NCI-H2227 treated with DMSO at 0.1 percent for 48 hours (cell line): ENCODE data around the gene TNIP1.

ENCODE experiments used
- DNase-seq: peaks from one replicate; lab custom pipeline; 2025; lab: John Stamatoyannopoulos, UW

TNIP1 gene

DNA sequence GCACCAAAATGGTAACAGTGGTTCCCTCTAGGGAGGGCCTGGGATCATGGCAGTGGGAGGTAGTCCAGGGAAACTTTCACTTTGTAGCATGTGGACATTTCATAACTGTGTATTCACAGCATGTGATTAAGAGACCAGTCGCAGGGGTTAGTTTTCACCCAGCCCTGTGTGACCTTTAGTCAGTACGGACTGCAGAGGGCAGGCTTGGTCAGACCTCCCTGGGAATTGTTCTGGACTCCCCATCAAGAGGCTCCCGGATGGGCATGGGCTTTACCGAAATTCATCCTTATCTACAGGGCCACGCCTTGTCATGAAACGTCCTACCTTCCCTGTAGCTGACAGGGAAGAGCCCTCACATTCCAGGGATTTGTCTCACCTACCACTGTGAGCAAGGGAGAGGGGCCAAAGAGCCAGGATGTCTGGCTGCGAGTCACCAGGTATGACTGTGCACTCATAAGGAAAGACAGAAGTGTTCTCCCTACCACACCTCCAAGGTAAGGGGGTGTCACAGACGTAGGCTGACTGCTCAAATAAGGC lies 40.6 kb downstream of the TNIP1 start:
- no peak for DNase-seq

DNA sequence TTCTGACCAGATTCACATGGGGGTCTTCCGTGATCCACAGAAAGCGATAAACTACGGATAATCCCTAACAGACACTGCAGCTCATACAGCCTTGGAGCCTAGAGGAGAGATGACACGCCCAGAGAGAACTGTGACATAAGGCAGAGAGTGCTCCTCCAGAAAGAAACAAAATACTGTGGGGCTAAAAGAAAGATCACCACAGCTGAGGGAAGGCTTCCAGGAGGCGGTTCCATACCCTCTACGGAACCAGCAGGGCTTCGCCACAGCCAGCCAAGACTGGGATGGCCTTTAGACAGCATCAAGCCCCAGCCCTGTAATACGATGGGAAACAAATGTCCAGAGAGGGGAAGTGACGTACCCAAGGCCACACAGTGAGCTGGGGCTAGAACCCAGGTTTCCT lies 41.2 kb downstream of the TNIP1 start:
- no peak for DNase-seq

GRCh38 chr5:151038801-151039238 lies 42.0 kb downstream of the TNIP1 start:
- no peak for DNase-seq

GRCh38 chr5:151038412-151038745 lies 42.5 kb downstream of the TNIP1 start:
- DNase-seq, result no peak

- DNase-seq, result no peak
Measured at GRCh38 chr5:151037561-151038411, 43.0 kb downstream of the TNIP1 start.

GRCh38 chr5:151036556-151036955 lies 44.3 kb downstream of the TNIP1 start:
- peak; percentile 41 for DNase-seq

- no peak for DNase-seq
Measured at GRCh38 chr5:151034422-151035379, 46.1 kb downstream of the TNIP1 start.

GRCh38 chr5:151033217-151033934 lies 47.5 kb downstream of the TNIP1 start:
- no peak for DNase-seq

GRCh38 chr5:151031554-151031953 lies 49.3 kb downstream of the TNIP1 start:
- no peak for DNase-seq

DNA sequence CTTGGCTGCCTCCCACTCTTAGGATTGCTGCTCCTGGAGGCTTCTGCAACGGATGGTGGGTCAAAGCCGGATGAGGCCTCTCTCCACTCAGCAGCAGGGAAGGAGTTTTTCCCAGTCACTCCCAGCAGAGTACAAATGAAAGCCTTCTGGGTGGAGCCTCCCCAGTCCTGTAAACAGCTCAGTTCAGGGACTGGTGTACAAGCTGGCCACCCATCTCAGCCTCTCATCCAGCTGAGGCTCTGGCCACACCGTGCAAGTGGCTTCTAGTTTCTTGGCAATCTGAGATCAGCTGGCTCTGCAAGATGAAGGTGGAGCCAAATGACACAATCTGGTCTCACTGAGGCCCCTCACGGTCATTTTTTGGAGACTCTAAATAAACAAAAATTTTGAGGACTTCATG lies 50.5 kb downstream of the TNIP1 start:
- DNase-seq, result no peak

GRCh38 chr5:151030056-151030336 lies 50.8 kb downstream of the TNIP1 start:
- no peak for DNase-seq

DNA sequence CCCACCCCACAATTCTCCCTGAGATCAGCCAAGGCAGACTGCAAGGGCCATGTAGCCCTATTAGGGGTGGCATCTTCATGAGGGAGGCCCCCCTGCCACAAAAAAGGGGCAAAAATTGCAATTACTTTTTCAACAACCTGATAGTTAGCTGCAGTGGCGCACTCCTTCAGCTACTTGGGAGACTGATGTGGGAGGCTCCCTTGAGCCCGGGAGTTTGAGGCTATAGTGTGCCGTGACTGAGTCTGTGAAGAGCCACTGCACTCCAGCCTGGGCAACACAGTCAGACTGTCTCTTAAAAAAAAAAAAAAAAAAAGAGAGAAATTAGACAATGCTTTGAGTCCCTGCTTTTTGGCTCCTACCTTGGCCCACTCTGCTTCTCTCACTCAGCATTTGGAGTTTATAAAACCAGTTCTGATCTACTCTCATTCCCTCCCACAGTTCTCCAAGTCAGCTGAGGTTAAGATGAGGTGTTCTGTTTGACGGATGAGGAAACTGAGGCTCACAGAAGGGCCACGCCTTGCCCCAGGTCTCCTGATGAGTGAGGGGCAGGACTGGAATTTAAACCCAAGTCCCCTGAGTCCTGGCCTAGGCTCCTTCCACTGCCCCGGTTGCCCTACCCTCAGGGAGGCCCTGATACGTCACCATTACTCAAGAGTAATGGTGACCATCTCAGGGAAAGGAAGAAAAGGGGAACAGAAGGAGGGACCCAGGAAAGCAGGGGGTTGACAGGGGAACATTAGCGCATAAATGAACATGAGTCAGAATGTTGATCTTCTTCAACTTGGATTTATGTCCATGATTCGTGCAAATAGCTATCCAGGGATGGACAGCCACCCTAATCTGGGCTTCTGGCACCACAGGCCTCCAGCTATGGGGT lies 51.4 kb downstream of the TNIP1 start:
- DNase-seq, result no peak

DNA sequence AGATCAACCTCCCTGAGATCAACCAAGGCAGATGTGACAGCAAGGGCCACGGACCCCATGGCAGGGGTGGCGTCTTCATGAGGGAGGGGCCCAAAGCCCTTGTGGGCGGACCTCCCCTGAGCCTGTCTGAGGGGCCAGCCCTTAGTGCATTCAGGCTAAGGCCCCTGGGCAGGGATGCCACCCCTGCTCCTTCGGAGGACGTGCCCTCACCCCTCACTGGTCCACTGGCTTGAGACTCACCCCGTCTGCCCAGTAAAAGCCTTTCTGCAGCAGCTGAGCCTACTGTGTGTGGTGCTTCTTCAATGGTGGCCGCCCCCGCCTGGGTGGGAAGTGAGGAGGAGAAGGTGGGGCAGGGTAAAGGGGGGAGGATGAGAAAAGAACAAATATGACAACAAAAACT lies 52.1 kb downstream of the TNIP1 start:
- no peak for DNase-seq

DNA sequence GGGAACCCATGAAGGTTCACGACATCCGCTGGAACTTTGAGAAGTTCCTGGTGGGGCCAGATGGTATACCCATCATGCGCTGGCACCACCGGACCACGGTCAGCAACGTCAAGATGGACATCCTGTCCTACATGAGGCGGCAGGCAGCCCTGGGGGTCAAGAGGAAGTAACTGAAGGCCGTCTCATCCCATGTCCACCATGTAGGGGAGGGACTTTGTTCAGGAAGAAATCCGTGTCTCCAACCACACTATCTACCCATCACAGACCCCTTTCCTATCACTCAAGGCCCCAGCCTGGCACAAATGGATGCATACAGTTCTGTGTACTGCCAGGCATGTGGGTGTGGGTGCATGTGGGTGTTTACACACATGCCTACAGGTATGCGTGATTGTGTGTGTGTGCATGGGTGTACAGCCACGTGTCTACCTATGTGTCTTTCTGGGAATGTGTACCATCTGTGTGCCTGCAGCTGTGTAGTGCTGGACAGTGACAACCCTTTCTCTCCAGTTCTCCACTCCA lies 52.8 kb downstream of the TNIP1 start:
- no peak for DNase-seq

- DNase-seq, result no peak
Measured at GRCh38 chr5:151026679-151027078, 54.2 kb downstream of the TNIP1 start.

DNA sequence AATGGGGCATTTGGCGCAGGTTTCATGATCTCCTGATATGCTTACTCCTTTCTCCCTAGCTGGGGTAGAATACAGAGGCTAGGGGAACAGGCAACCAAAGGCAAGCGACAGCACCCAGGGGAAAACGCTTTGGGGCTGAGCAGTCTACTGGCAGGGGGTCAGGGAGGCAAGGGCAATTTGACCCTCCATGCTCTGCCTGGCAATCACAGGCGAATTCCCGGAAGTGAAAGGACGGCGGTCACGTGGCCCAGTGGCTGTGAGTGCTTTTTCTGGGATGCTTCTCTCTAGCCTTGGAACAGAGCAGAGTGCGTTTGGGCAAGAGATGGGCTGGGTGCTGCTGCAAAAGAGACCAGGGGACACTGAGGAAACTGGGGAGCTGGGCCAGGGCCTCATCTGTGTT lies 54.7 kb downstream of the TNIP1 start:
- DNase-seq, result no peak

DNA sequence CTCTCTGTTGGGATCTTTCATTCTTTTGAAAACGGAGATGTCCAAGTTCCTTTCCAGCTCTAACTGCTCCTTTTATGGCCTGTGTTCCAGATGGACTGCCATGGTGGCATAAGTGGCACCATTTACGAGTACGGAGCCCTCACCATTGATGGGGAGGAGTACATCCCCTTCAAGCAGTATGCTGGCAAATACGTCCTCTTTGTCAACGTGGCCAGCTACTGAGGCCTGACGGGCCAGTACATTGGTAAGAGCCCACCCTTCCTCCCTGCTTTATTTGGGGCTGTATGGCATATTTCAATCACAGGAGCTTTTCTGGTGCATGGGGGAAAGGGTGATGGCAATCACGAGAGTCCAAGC lies 55.6 kb downstream of the TNIP1 start:
- DNase-seq, result no peak

- DNase-seq, result no peak
Measured at GRCh38 chr5:151024440-151025249, 56.2 kb downstream of the TNIP1 start.

- DNase-seq, result no peak
Measured at GRCh38 chr5:151023651-151024050, 57.2 kb downstream of the TNIP1 start.

- DNase-seq, result no peak
Measured at GRCh38 chr5:151023047-151023615, 57.7 kb downstream of the TNIP1 start.
